ENCODE results near the gene SNF8. TPM values are rescaled to one million over a fixed set of nuclear protein-coding genes. Genes with fewer than 3 reads are reported as not detected.

The SNF8 gene
- total and polyA plus RNA-seq, 9 of the 15 experiments (the other 6 are each of a cell fraction or from before 2014, with no cell fraction given) = 6.9 to 149 (median 117) TPM

GRCh38 chr17:48927978-48928745 is 16.5 kb downstream of the SNF8 start (continued):
- no peak for TF ChIP-seq GTF3C2 (IDR thresholded peaks at IDR 0.05; ENCODE audit: borderline replicate concordance, extremely low read depth, insufficient read length)
- TF ChIP-seq ZNF324 (CRISPR knock-in tag; IDR thresholded peaks at IDR 0.05) = no peak
- no peak for TF ChIP-seq MBD2 (IDR thresholded peaks at IDR 0.05; ENCODE audit: borderline replicate concordance, low read depth)
- TF ChIP-seq ZBTB2 (IDR thresholded peaks at IDR 0.05) = no peak
- no peak for TF ChIP-seq TBL1XR1 (IDR thresholded peaks at IDR 0.05; ENCODE audit: low read length in 2 of 2)

- H3K27ac ChIP-seq (ENCODE audit: extremely low read depth, low read depth, low read length) = no peak overlapping the region
- WGBS (ENCODE audit: insufficient coverage, low coverage, missing lambda C conversion rate) = 21% methylated on average over 3 of the region's 3 CpGs
- in situ Hi-C loops (cut with MboI) (no loop called here), intact Hi-C loops (cut with micrococcal nuclease) (no loop called here)
- FAIRE-seq (no peak), ATAC-seq (no peak), DNase-seq (ENCODE audit: extremely low read depth in 1 of 4, low spot score in 3 of 4) (no peak)
- no peak overlapping the region for H3K9ac ChIP-seq (ENCODE audit: insufficient read depth in 1 of 2, low read depth in 2 of 2, low read length in 2 of 2)
- H3K9me1 ChIP-seq (ENCODE audit: control insufficient read depth, insufficient read depth, low read length) = peaks cover 4% of the 10 kb centered on the region
- ChIA-PET CTCF (ENCODE audit: low intra/inter-chr PET ratio) (no interaction called here), POLR2A (interaction anchor here (0.6 kb wide), 1 partner anchor 12 kb away, joined by 3 read pairs; no protein-coding TSS in a partner anchor)
- H4K20me1 ChIP-seq (replicated peaks; ENCODE audit: control insufficient read depth, insufficient read depth, low read length) = 0 out of 2 replicates have a peak, but pooled peaks cover 12% of the 10 kb centered on the region
- BruUV-seq (replicated peaks) = no TSS peak
- H3K4me3 ChIP-seq = no peak overlapping the region
- H3K4me1 ChIP-seq (replicated peaks in 1 of 2; ENCODE audit: control insufficient read depth in 2 of 2, insufficient read depth in 2 of 2, low read length in 2 of 2) = no peaks in the 10 kb centered on the region; a peak in 1 of 5 replicates
- no peak overlapping the region for H3K4me2 ChIP-seq (ENCODE audit: insufficient read depth, low read length)
- H3K9me3 ChIP-seq (replicated peaks; ENCODE audit: control insufficient read depth, insufficient read depth, low read depth, low read length) = no peaks in the 10 kb centered on the region
- peaks cover 96% of the 10 kb centered on the region for H3K36me3 ChIP-seq (ENCODE audit: control insufficient read depth, insufficient read depth, low read length)
- no peaks in the 10 kb centered on the region for H3K27me3 ChIP-seq (ENCODE audit: control insufficient read depth in 2 of 2, insufficient read depth in 2 of 2, low read length in 2 of 2)
- H2AFZ ChIP-seq (ENCODE audit: low read depth, low read length) = no peak overlapping the region
- peaks cover 3% of the 10 kb centered on the region; the same call in 1 of the 3 replicates for H3K79me2 ChIP-seq (ENCODE audit: control insufficient read depth, insufficient read depth, low read length)
- no peak for TF ChIP-seq FOXA1 (IDR thresholded peaks at IDR 0.05; ENCODE audit: borderline replicate concordance)
- TF ChIP-seq SFPQ (IDR thresholded peaks at IDR 0.05; ENCODE audit: low read depth, low read length) = no peak
- no peak for TF ChIP-seq TCF7 (IDR thresholded peaks at IDR 0.05; ENCODE audit: borderline replicate concordance)
- no peak for TF ChIP-seq MLLT1 (IDR thresholded peaks at IDR 0.05)
- TF ChIP-seq NR2C1 (IDR thresholded peaks at IDR 0.05) = no peak
- no peak for TF ChIP-seq NR2C1 (tag; IDR thresholded peaks at IDR 0.05)
- TF ChIP-seq SP2 (IDR thresholded peaks at IDR 0.05; ENCODE audit: extremely low read depth, low read depth, low read length, poor library complexity, severe bottlenecking) = no peak
- no peak for TF ChIP-seq NFATC3 (IDR thresholded peaks at IDR 0.05)
These were observed 18.7 kb downstream of the SNF8 start for GRCh38 chr17:48925991-48926342.
